ENCODE data around the gene AMDHD2.

Gene AMDHD2

DNA sequence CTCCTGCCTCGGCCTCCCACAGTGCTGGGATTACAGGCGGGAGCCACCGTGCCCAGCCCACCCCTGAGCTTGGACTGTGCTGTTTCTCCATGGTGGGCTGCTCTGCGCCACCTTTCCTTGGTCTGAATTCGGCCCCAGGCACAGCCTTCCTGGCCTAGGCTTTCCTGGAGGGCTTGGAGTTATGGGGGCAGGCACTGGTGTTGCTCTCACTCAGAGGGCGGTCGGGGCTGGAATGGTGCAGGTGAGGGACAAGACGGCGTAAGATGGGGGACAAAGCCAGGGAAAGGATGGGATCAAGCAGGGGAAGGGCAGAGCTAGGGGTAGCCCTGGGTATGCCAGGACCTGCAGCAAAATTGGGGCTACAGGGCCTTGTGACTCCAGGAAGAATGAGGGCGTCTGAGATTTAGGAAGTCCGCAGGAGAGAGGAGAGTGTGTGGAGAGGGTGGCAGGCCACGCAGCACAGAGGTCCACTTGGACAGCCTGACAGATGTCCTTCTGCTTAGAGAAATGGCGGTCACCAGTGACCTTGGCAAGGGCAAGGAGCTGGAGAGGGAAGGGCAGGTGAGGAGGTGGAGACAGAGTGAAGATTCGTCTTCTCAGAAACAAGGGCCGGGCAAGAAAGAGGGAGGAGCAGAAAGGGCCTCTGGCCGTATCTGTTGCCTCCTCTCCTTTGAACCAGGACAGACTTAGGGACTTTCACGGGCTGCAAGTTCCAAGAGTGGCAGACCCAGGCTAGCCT, 8.0 kb upstream of the AMDHD2 start:
- no peaks in the 10 kb centered on the region for H3K27me3 Mint-ChIP-seq
- peak overlapping the region; percentile 96 for H3K27ac Mint-ChIP-seq
- H3K4me1 Mint-ChIP-seq (ENCODE audit: low read depth in 2 of 2), result peaks cover 32 to 41% of the 10 kb centered on the region in 2 donors
- H3K36me3 Mint-ChIP-seq (ENCODE audit: insufficient read depth), result peaks cover 44% of the 10 kb centered on the region
- peak overlapping the region; percentile 88 to 90 for H3K4me3 Mint-ChIP-seq
- DNase-seq (no peak), ATAC-seq (replicated peaks) (no peak)
- H3K9me3 Mint-ChIP-seq, result no peaks in the 10 kb centered on the region

DNA sequence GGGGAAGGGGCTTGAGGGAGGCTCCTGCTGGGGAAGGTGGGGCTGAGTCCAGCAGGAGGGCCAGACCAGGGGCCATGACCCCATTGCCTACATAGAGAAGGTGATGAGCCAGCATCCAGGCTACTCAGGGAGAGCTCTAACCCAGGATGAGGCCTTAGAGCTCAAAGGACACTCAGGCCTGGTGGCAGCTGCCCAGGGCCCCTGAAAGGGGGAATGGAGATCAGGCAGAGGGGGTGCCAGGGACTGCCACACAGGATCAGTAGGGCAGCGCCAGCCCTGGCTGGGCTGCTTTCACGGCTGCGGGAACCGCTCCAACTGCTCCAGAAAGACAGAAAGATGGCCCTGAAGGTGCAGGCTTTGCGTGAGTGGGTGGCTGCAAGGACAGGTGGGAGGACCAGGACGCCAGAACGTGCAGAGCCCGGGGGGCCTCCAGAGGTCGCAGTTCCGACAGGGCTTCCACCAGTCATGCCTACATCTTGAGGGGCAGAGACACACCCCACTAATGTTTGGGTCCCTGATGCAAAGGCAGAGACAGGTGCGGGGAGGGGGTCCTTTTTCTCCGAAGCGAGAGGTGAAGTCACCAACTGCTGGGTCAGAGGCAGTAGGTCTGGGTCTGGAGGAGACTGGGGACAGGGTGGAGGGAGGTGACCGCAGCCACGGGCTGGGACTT, 7.3 kb upstream of the AMDHD2 start:
- ATAC-seq (replicated peaks), result peak; percentile 9
- peaks cover 37 to 47% of the 10 kb centered on the region in 2 donors for H3K4me1 Mint-ChIP-seq (ENCODE audit: low read depth in 2 of 2)
- peak overlapping the region; percentile 96 for H3K27ac Mint-ChIP-seq

DNA sequence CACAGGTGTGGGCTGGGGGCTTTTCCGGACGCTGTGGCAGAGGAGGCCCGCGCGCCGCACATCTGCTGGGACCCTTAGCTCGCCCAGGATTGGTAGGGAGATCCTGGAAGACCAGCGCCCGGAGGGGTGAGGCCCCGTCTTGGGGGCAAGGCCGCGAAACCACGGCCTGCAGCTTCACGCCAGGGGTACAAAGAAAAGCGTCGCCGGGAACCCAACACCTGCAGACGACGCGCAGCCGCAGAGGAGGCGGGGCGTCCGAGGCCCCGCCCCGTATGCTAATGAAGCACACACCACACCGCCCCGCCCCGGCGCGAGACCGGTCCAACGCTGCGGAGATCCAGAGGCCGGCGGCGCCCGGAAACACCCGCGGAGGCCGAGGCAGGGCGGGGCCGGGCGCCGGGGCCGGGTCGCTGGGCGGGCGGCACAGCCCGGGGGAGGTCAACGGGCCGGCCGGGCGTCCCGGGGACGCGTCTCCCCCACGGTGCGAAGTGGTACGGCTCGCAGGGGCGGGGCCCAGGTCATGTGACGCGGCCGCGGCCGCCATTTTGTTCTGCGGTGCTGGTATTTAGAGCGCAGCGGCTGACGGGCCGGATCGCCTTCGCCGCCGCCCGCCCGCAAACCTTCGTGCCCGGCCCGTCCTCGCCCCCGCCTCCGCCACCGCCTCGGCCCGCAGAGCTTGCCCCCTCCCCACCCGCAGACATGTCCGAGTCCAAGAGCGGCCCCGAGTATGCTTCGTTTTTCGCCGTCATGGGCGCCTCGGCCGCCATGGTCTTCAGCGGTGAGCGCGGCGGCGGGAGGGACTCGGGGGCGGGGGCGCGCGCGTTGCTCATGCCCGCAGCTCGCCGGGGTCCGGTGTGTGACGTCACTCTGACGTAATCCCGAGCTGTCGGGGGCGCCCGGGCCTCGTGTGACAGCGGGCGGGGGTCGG, 6.5 kb upstream of the AMDHD2 start, which contains the start of gene ATP6V0C:
Gene ATP6V0C (plus strand): TSS at position 548 of the 928 bp plus-strand sequence. CDS start 152 bp downstream, at position 700.
- DNase-seq (peak; percentile 87 to 90 (median 89)), ATAC-seq (replicated peaks) (peak; percentile 82)
- Mint-ChIP-seq H3K36me3 (ENCODE audit: insufficient read depth) (peaks cover 54% of the 10 kb centered on the region), H3K27me3 (no peaks in the 10 kb centered on the region), H3K4me3 (peak within 1 kb of the TSS; percentile 91), H3K9me3 (no peaks in the 10 kb centered on the region), H3K4me1 (ENCODE audit: low read depth in 2 of 2) (peaks cover 40 to 50% of the 10 kb centered on the region in 2 donors), H3K27ac (peak within 1 kb of the TSS; percentile 96)

More for the DNA sequence above, 7.3 kb upstream of the AMDHD2 start:
- DNase-seq, result peak in 2 of 3 experiments; percentile 41 to 46
- peak overlapping the region; percentile 88 to 90 for H3K4me3 Mint-ChIP-seq
- peaks cover 48% of the 10 kb centered on the region for H3K36me3 Mint-ChIP-seq (ENCODE audit: insufficient read depth)
- H3K27me3 Mint-ChIP-seq, result no peaks in the 10 kb centered on the region
- H3K9me3 Mint-ChIP-seq, result no peaks in the 10 kb centered on the region

DNA sequence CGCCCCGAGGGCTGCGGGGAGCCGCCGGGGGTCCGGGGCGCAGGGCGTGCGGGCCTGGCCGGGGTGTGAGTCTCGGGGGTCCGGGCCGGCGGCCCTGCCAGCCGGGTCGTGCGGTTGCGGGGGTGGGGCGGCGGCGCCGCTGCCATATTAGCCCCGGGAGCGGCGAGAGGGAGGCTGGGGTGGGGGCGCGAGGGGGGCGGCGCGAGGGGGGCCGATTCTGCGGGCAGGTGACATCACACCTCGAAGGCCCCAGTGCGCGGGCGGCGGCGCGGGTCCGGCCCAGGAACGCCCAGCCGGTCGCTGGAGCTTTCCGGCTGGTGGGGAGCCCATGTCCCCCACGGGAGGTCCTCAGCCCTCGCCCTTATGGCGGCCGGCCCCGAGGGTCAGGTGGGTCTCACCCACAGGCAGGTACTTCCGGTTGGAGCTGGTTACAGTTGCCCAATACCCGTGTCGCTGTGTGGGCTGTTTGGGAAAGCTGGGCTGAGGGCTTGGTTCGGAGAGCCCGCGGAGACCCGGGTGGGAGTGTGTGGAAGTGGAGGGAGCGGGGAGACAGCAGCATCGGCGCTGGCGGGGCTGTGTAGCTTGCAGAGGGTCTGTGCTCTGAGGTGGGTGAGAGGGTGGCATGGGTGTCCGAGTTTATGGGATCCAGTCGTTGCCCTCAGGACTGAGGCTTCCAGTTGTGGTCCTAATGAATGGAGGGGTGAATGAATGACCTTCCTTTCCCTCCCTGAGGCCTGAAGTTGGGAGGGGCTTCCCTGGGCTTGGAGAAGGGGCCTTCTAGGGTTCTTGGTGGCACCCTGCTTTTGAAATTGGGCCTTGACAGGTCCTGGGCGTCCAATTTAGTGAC, 5.6 kb upstream of the AMDHD2 start:
- DNase-seq, result peak in 2 of 3 experiments; percentile 36 to 40
- Mint-ChIP-seq H3K36me3 (ENCODE audit: insufficient read depth) (peaks cover 62% of the 10 kb centered on the region), H3K4me1 (ENCODE audit: low read depth in 2 of 2) (peaks cover 46 to 58% of the 10 kb centered on the region in 2 donors), H3K4me3 (peak overlapping the region; percentile 91), H3K9me3 (no peaks in the 10 kb centered on the region), H3K27me3 (no peaks in the 10 kb centered on the region), H3K27ac (peak overlapping the region; percentile 96)
- peak; percentile 19 for ATAC-seq (replicated peaks)

DNA sequence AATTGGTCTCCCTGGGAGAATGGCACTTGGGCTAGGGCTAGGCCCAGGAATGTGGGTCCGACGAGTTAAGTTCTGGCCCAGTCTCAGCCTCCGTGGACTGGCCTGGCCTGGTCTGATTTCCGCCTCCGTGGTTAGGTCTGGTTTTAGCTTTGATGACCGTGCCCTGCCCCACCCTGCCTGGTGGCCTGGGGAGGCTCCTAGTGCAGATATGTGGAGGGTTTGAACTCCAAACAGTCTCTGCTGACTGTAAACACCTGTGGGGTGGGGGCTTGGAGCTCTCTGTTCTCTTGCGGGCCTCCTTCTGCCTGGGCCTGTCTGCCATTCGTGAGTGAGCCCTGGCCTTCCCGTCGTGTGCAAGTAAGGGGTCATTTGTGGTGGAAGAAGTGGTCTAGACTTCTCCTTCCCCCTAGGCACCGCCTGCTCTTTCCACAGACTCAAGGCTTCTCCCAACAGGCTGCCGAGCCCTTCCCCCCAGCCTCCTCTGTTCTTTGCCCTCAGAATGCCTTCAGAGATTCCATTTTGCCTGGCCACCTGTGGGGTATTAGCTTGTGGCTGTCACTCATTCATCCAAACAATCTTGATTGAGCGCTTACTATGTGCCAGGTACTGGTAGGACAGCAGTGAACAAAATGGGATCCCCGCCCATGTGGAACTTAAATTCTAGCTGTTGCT, 4.9 kb upstream of the AMDHD2 start:
- peaks cover 70% of the 10 kb centered on the region for H3K36me3 Mint-ChIP-seq (ENCODE audit: insufficient read depth)
- H3K4me3 Mint-ChIP-seq, result peak overlapping the region; percentile 91
- H3K9me3 Mint-ChIP-seq, result no peaks in the 10 kb centered on the region
- peak overlapping the region; percentile 96 for H3K27ac Mint-ChIP-seq
- ATAC-seq (replicated peaks), result no peak
- no peaks in the 10 kb centered on the region for H3K27me3 Mint-ChIP-seq
- no peak for DNase-seq
- peaks cover 51 to 62% of the 10 kb centered on the region in 2 donors for H3K4me1 Mint-ChIP-seq (ENCODE audit: low read depth in 2 of 2)

DNA sequence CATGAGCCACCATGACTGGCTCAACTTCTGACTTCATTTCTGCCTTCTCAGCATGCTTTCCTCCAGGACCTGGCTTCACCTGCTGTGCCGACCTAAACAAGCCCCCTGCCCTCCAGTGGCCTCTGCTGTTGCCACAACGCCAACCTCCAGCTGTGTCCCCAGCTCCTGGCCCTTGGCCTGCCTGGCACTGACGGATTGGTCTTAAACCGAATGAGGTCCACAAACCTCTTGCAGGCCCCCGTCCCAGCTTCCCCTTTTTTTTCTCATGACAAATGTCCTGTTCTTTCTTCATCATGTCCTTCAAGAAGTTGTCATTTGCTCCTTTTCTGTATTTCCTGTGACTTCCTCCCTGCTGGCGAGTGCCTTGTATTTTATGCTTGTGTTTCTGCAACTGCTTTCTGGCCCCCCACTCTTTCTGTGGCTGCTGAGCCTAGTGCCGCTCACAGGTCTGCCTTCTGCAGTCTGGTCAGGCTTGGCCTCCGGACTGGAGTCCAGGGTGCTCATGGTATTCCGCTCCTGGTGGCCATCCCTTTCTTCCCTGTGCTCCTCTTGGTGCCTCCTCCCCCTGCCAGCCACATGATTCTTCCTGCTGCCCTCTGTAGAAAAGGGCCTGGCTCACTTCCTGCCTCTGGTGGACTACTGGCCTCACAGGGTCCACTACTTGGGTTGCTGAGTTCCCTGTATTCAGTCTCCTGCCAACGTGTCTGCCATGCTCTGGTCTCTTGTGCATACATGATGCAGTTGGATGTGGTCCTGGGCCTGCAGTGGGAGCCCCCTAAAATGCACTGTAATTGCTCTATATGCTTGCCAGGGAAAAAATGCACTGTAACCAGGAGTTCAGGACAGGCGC, 3.6 kb upstream of the AMDHD2 start:
- ATAC-seq (replicated peaks) (no peak), DNase-seq (no peak)
- peak overlapping the region; percentile 91 for H3K4me3 Mint-ChIP-seq
- peak overlapping the region; percentile 96 for H3K27ac Mint-ChIP-seq
- peaks cover 56 to 67% of the 10 kb centered on the region in 2 donors for H3K4me1 Mint-ChIP-seq (ENCODE audit: low read depth in 2 of 2)
- H3K9me3 Mint-ChIP-seq, result no peaks in the 10 kb centered on the region
- peaks cover 83% of the 10 kb centered on the region for H3K36me3 Mint-ChIP-seq (ENCODE audit: insufficient read depth)
- no peaks in the 10 kb centered on the region for H3K27me3 Mint-ChIP-seq

DNA sequence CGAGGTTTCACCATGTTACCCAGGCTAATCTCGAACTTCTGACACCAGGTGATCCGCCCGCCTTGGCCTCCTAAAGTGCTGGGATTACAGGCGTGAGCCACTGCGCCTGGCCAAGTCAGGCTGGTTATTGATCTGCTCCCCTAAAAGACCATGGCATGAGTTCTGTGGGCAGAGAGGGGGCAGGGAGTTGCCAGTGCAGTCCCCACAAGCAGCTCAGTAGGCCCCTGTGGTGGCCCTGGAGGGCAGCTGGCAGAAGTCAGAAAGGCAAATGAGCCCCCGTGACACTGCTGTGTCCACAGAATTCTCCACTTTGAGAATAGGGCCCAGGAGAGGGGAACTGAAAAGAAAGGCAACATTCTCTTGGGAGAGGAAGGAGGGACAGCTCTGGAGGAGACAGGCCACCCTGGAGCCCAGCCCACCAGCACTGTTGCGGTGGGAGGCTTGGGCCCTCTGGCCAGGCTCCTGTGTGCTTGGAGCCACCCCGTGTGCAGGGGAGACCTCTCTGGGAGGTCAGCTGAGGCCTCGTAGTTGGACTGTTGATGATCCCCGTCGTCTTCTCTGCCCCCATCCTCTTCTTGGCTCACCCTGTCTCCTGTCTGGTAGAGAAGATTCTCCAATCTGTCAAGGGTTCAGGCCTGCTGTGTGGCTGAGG, 2.1 kb upstream of the AMDHD2 start:
- peak overlapping the region; percentile 84 to 91 for H3K4me3 Mint-ChIP-seq
- ATAC-seq (replicated peaks), result no peak

DNA sequence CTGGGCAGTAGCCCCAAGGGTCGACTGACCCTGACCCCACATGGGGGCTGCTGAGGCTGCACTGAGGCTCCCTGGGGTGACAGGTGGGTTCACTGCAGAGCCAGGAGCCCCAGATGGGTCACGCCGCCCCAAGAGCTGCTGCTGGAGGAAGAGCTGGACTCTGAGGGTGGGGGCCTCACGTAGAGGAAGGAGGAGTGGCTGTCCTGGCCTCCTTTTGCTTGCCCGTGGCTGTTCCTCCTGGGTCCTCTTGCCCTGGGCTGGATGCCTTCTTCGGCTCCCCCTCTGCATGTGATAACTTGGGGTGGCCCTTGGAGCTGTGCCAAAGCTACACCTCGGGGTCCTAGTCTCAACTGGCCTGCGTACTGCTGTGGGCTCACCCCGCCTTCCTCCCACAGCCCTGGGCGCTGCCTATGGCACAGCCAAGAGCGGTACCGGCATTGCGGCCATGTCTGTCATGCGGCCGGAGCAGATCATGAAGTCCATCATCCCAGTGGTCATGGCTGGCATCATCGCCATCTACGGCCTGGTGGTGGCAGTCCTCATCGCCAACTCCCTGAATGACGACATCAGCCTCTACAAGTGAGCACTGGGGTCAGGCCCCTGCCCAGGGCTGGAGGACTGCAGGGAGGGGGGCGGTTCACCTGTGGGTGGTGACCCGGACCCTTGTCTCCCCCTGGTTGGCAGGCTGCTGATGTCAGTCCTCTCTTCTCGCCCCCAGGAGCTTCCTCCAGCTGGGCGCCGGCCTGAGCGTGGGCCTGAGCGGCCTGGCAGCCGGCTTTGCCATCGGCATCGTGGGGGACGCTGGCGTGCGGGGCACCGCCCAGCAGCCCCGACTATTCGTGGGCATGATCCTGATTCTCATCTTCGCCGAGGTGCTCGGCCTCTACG, 1.1 kb upstream of the AMDHD2 start:
- DNase-seq (no peak), ATAC-seq (replicated peaks) (no peak)
- peak overlapping the region; percentile 84 to 86 for H3K4me3 Mint-ChIP-seq
- H3K36me3 Mint-ChIP-seq (ENCODE audit: insufficient read depth), result peaks cover 88% of the 10 kb centered on the region
- H3K27me3 Mint-ChIP-seq, result no peaks in the 10 kb centered on the region
- H3K9me3 Mint-ChIP-seq, result no peaks in the 10 kb centered on the region
- H3K4me1 Mint-ChIP-seq (ENCODE audit: low read depth in 2 of 2), result peaks cover 51 to 58% of the 10 kb centered on the region in 2 donors
- H3K27ac Mint-ChIP-seq, result peak overlapping the region; percentile 13 to 96

More for the DNA sequence above, 2.1 kb upstream of the AMDHD2 start:
- Mint-ChIP-seq H3K4me1 (ENCODE audit: low read depth in 2 of 2) (peaks cover 49 to 59% of the 10 kb centered on the region in 2 donors), H3K27me3 (no peaks in the 10 kb centered on the region), H3K27ac (peak overlapping the region in 1 of 2 donors; percentile 96), H3K9me3 (no peaks in the 10 kb centered on the region), H3K36me3 (ENCODE audit: insufficient read depth) (peaks cover 88% of the 10 kb centered on the region)
- no peak for DNase-seq

DNA sequence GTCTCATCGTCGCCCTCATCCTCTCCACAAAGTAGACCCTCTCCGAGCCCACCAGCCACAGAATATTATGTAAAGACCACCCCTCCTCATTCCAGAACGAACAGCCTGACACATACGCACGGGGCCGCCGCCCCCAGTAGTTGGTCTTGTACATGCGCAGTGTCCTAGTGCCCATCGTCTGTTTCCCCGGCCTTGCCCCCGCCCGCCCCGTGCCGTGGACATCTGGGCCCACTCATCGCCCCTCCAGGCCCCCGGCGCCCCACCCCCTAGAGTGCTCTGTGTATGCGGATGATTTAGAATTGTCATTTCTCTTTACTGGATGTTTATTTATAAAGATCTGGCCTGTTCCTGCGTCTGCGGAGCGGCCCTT, 475 bp upstream of the AMDHD2 start:
- Mint-ChIP-seq H3K36me3 (ENCODE audit: insufficient read depth) (peaks cover 86% of the 10 kb centered on the region), H3K9me3 (no peaks in the 10 kb centered on the region), H3K27ac (peak overlapping the region; percentile 95 to 96), H3K4me3 (peak overlapping the region; percentile 84 to 86), H3K4me1 (ENCODE audit: low read depth in 2 of 2) (peaks cover 51 to 59% of the 10 kb centered on the region in 2 donors), H3K27me3 (no peaks in the 10 kb centered on the region)
- no peak for DNase-seq
- no peak for ATAC-seq (replicated peaks)

DNA sequence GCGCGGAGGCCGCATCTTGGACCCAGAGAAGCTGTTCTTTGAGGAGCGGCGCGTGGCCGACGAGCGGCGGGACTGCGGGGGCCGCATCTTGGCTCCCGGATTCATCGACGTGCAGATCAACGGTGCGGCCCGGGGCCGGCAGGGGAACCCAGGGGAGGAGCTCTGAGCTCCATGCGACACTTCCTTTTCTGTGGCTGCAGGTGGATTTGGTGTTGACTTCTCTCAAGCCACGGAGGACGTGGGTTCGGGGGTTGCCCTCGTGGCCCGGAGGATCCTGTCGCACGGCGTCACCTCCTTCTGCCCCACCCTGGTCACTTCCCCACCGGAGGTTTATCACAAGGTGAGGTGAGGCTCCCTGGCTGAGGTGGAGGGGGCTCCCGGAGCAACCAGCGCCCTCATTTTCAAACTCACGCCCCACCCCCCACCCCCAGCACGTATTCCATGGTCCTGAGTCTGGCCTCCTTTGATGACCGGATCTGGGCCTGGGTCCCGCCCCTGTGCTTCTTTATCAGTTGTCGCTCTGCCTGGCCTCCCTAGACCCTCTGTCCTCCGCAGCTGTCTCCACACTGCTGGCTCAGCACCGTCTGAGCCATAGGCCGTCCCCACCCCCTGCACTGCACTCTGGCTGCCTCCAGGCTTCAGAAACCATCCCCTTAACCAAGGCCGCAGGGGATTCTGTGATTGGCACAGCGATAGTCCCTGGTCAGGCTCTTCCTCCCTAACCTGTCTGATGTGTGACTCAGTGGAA, 787 bp downstream of the AMDHD2 start:
- peak overlapping the region; percentile 95 to 96 for H3K27ac Mint-ChIP-seq
- H3K9me3 Mint-ChIP-seq, result no peaks in the 10 kb centered on the region
- DNase-seq (peak; percentile 71 to 79 (median 78)), ATAC-seq (replicated peaks) (peak; percentile 78)
- H3K36me3 Mint-ChIP-seq (ENCODE audit: insufficient read depth), result peaks cover 73% of the 10 kb centered on the region
- H3K4me1 Mint-ChIP-seq (ENCODE audit: low read depth in 2 of 2), result peaks cover 44 to 47% of the 10 kb centered on the region in 2 donors
- H3K27me3 Mint-ChIP-seq, result no peaks in the 10 kb centered on the region
- H3K4me3 Mint-ChIP-seq, result peak overlapping the region; percentile 84 to 86

Data from effector memory CD8-positive, alpha-beta T cell (primary cell).